Gastroesophageal sphincter (tissue), 4 donors: ENCODE results near the gene SYK. TPM values are rescaled to one million over a fixed set of nuclear protein-coding genes. Genes with fewer than 3 reads are reported as not detected.

Experiments
- ATAC-seq: fragments of 150-250 bp; one replicate; pipeline ENCODE4 v1.9.1; 2016; ENCODE audit warnings: mild to moderate bottlenecking, moderate library complexity
- H3K27ac ChIP-seq, 4 donors: fragments of 200-600 bp; sonication (generic) in 3 of 4; 1 replicate in 3 of 4; 2 replicates in 1 of 4; pipeline ENCODE4 v1.5.1; 2016 to 2019
- H3K27me3 ChIP-seq: fragments of 200-600 bp; sonication (generic); one replicate; pipeline ENCODE4 v1.5.1; 2019
- H3K36me3 ChIP-seq, 2 donors: fragments of 200-600 bp; sonication (generic); one replicate each; pipeline ENCODE4 v1.5.1; 2019; ENCODE audit warnings: control low read depth in 1 of 2
- H3K4me1 ChIP-seq, 3 donors: fragments of 200-600 bp; sonication (generic); 1 replicate in 2 of 3; 2 replicates in 1 of 3; pipeline ENCODE4 v1.5.1; 2016 to 2019; ENCODE audit warnings: control low read depth in 2 of 3
- H3K4me3 ChIP-seq, 2 donors: fragments of 200-600 bp; sonication (generic); one replicate each; pipeline ENCODE4 v1.5.1; 2019; ENCODE audit warnings: mild to moderate bottlenecking in 1 of 2, moderate library complexity in 1 of 2
- H3K9me3 ChIP-seq, 3 donors: fragments of 200-600 bp; sonication (generic); one replicate each; pipeline ENCODE4 v1.5.1; 2017 to 2019; ENCODE audit warnings: control low read depth in 2 of 3
- CTCF ChIP-seq, 4 experiments: fragments of 200-600 bp in 2 of 4; fragments of 450-650 bp in 2 of 4; sonication (generic) in 1 of 4; IDR thresholded peaks; one replicate each; pipeline ENCODE4 v1.5.1; 2017 to 2019; ENCODE audit warnings: antibody characterized with exemption in 4 of 4, mild to moderate bottlenecking in 2 of 4, moderate library complexity in 2 of 4
- EP300 ChIP-seq: sonication (generic); formaldehyde crosslinking; IDR thresholded peaks from one replicate; pipeline ENCODE4 v1.6.1; 2017; ENCODE audit warnings: antibody characterized with exemption, mild to moderate bottlenecking
- POLR2A ChIP-seq, 2 donors: fragments of 450-650 bp; IDR thresholded peaks; one replicate each; pipeline ENCODE4 v1.6.1; 2017; ENCODE audit warnings: antibody characterized with exemption in 2 of 2, mild to moderate bottlenecking in 2 of 2, moderate library complexity in 1 of 2
- POLR2AphosphoS5 ChIP-seq: sonication (generic); formaldehyde crosslinking; IDR thresholded peaks from one replicate; pipeline ENCODE4 v1.6.1; 2017; ENCODE audit warnings: antibody characterized with exemption
- WGBS, 2 donors: methylation state at CpG; one replicate each; pipeline ENCODE4 v1.1.5; 2018; ENCODE audit warnings: low coverage in 1 of 2; 5-methylcytosine and 5-hydroxymethylcytosine counted together
- total RNA-seq, 4 donors: library from RNA; depleted of rRNA; stranded (reverse); fragments of >200 nt; gene quantifications; one replicate each; pipeline ENCODE4 v1.1.0, GENCODE V29; 2016

Gene SYK
- total RNA-seq, 4 donors from 2014 or later, result 4.0 to 15.3 (median 10.4) TPM

- Histone ChIP-seq H3K27ac (peak overlapping the region in 2 of 4 donors; percentile 10), H3K4me1 (peaks cover 0 to 20% (median 8%) of the 10 kb centered on the region in 3 donors), H3K27me3 (peaks cover 59% of the 10 kb centered on the region), H3K36me3 (no peaks in the 10 kb centered on the region), H3K9me3 (no peaks in the 10 kb centered on the region), H3K4me3 (peak overlapping the region in 1 of 2 donors; percentile 4)
- no peak for ATAC-seq
- 34 to 56% methylated on average over 3 of the region's 3 CpGs for WGBS, 2 donors
- TF ChIP-seq POLR2AphosphoS5 (no peak), CTCF (IDR thresholded peaks at IDR 0.05) (no peak), EP300 (no peak), POLR2A (IDR thresholded peaks at IDR 0.05) (no peak)
Measured at GRCh38 chr9:90803860-90804593, 2.4 kb downstream of the SYK start.

- Histone ChIP-seq H3K27ac (no peak overlapping the region), H3K27me3 (peaks cover 53% of the 10 kb centered on the region), H3K9me3 (no peaks in the 10 kb centered on the region), H3K4me3 (no peak overlapping the region), H3K4me1 (peaks cover 0 to 20% (median 8%) of the 10 kb centered on the region in 3 donors), H3K36me3 (no peaks in the 10 kb centered on the region)
- ATAC-seq, result no peak
- WGBS, 2 donors, result 10 to 33% methylated on average over 2 to 5 of the region's 6 CpGs
- TF ChIP-seq POLR2A (IDR thresholded peaks at IDR 0.05) (no peak), EP300 (no peak), POLR2AphosphoS5 (no peak), CTCF (IDR thresholded peaks at IDR 0.05) (no peak)
Measured at GRCh38 chr9:90805006-90805996, 3.7 kb downstream of the SYK start.

- Histone ChIP-seq H3K9me3 (no peaks in the 10 kb centered on the region), H3K27me3 (peaks cover 36% of the 10 kb centered on the region), H3K4me3 (no peak overlapping the region), H3K27ac (no peak overlapping the region), H3K36me3 (no peaks in the 10 kb centered on the region), H3K4me1 (peaks cover 0 to 9% (median under 1%) of the 10 kb centered on the region in 3 donors)
- 86 to 90% methylated on average over 1 to 3 of the region's 3 CpGs for WGBS, 2 donors
- no peak for ATAC-seq
- TF ChIP-seq EP300, result no peak
- no peak for TF ChIP-seq POLR2A (IDR thresholded peaks at IDR 0.05)
- TF ChIP-seq CTCF (IDR thresholded peaks at IDR 0.05), result no peak
- TF ChIP-seq POLR2AphosphoS5, result no peak
Measured at GRCh38 chr9:90807006-90807405, 5.4 kb downstream of the SYK start.

- no peak overlapping the region for H3K27ac ChIP-seq
- TF ChIP-seq EP300 (no peak), POLR2A (IDR thresholded peaks at IDR 0.05) (no peak), CTCF (IDR thresholded peaks at IDR 0.05) (no peak), POLR2AphosphoS5 (no peak)
- 71 to 81% methylated on average over 6 of the region's 6 CpGs for WGBS, 2 donors
- ATAC-seq, result no peak
- H3K4me3 ChIP-seq, result no peak overlapping the region
- peaks cover 0 to 8% (median 0%) of the 10 kb centered on the region in 3 donors for H3K4me1 ChIP-seq
- no peaks in the 10 kb centered on the region for H3K36me3 ChIP-seq
- H3K9me3 ChIP-seq, result no peaks in the 10 kb centered on the region
- peaks cover 32% of the 10 kb centered on the region for H3K27me3 ChIP-seq
Measured at GRCh38 chr9:90808398-90808797, 6.8 kb downstream of the SYK start.
